Measurements from ENCODE around the gene RASAL2. TPM values are rescaled to one million over a fixed set of nuclear protein-coding genes. Genes with fewer than 3 reads are reported as not detected.

Gene RASAL2
- total and polyA plus RNA-seq, 9 of the 15 experiments (the other 6 are each of a cell fraction or from before 2014, with no cell fraction given), result 0.13 to 1.0 (median 0.62) TPM

DNA sequence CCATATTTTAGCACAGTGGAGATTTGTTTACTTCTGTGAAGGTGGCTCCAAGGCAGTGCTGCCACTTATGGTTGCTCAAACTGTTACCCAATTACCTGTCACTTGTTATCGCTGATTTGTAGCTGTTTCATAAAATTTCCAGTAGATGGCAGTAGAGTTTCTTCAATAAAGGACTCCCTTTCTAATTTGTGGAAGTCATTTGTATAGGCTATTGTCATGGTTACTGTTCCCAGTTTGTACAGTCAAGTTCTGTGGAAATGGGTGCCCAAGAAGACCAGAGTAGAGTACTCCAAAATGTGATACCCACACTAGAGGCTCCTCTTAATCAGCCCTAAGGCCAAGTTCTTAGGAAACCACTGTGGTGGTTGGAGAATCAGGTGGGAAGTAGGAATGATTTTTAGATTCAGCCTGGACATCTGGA is 216.8 kb downstream of the RASAL2 start (continued):
- TF ChIP-seq, protein P1, sequence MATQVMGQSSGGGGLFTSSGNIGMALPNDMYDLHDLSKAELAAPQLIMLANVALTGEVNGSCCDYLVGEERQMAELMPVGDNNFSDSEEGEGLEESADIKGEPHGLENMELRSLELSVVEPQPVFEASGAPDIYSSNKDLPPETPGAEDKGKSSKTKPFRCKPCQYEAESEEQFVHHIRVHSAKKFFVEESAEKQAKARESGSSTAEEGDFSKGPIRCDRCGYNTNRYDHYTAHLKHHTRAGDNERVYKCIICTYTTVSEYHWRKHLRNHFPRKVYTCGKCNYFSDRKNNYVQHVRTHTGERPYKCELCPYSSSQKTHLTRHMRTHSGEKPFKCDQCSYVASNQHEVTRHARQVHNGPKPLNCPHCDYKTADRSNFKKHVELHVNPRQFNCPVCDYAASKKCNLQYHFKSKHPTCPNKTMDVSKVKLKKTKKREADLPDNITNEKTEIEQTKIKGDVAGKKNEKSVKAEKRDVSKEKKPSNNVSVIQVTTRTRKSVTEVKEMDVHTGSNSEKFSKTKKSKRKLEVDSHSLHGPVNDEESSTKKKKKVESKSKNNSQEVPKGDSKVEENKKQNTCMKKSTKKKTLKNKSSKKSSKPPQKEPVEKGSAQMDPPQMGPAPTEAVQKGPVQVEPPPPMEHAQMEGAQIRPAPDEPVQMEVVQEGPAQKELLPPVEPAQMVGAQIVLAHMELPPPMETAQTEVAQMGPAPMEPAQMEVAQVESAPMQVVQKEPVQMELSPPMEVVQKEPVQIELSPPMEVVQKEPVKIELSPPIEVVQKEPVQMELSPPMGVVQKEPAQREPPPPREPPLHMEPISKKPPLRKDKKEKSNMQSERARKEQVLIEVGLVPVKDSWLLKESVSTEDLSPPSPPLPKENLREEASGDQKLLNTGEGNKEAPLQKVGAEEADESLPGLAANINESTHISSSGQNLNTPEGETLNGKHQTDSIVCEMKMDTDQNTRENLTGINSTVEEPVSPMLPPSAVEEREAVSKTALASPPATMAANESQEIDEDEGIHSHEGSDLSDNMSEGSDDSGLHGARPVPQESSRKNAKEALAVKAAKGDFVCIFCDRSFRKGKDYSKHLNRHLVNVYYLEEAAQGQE (IDR thresholded peaks at IDR 0.05; ENCODE audit: borderline replicate concordance), result peak; percentile 21; the same call in 1 of the 2 replicates
- TF ChIP-seq, protein P1 (CRISPR knock-in tag; IDR thresholded peaks at IDR 0.05; ENCODE audit: low read depth), result no peak
- TF ChIP-seq MAFG (tag; conservative IDR thresholded peaks at IDR 0.05), result no peak

All from K562 (cell line).